ENCODE data around the gene GLI3.

The GLI3 gene

GRCh38 chr7:41930538-41931262 is 306.3 kb downstream of the GLI3 start:
- no peak overlapping the region for H3K27ac ChIP-seq
- TF ChIP-seq ZFX (IDR thresholded peaks at IDR 0.05; ENCODE audit: borderline replicate concordance) (no peak), CTCF (IDR thresholded peaks at IDR 0.05) (no peak)

- no peak overlapping the region for H3K27ac ChIP-seq
- TF ChIP-seq CTCF (IDR thresholded peaks at IDR 0.05): no peak
- no peak for TF ChIP-seq ZFX (IDR thresholded peaks at IDR 0.05; ENCODE audit: borderline replicate concordance)
These were observed 308.2 kb downstream of the GLI3 start for GRCh38 chr7:41928781-41929180.

GRCh38 chr7:41928166-41928565 is 308.8 kb downstream of the GLI3 start:
- no peak overlapping the region for H3K27ac ChIP-seq
- TF ChIP-seq ZFX (IDR thresholded peaks at IDR 0.05; ENCODE audit: borderline replicate concordance): no peak
- TF ChIP-seq CTCF (IDR thresholded peaks at IDR 0.05): no peak

GRCh38 chr7:41927380-41927779 is 309.6 kb downstream of the GLI3 start:
- H3K27ac ChIP-seq: no peak overlapping the region
- TF ChIP-seq CTCF (IDR thresholded peaks at IDR 0.05) (no peak), ZFX (IDR thresholded peaks at IDR 0.05; ENCODE audit: borderline replicate concordance) (no peak)

GRCh38 chr7:41925946-41926345 is 311.1 kb downstream of the GLI3 start:
- TF ChIP-seq CTCF (IDR thresholded peaks at IDR 0.05) (no peak), ZFX (IDR thresholded peaks at IDR 0.05; ENCODE audit: borderline replicate concordance) (no peak)
- H3K27ac ChIP-seq: no peak overlapping the region

GRCh38 chr7:41924796-41925195 is 312.2 kb downstream of the GLI3 start:
- no peak overlapping the region for H3K27ac ChIP-seq
- no peak for TF ChIP-seq CTCF (IDR thresholded peaks at IDR 0.05)
- TF ChIP-seq ZFX (IDR thresholded peaks at IDR 0.05; ENCODE audit: borderline replicate concordance): no peak

- H3K27ac ChIP-seq: no peak overlapping the region
- TF ChIP-seq ZFX (IDR thresholded peaks at IDR 0.05; ENCODE audit: borderline replicate concordance) (no peak), CTCF (IDR thresholded peaks at IDR 0.05) (no peak)
These were observed 314.6 kb downstream of the GLI3 start for GRCh38 chr7:41922373-41922772.

Data from 22Rv1 (cell line).